Keratinocyte (primary cell): ENCODE measurements around the gene DNAJC17. TPM values are rescaled to one million over a fixed set of nuclear protein-coding genes. Genes with fewer than 3 reads are reported as not detected.

Experiments
- DNase-seq: peaks from one replicate; pipeline ENCODE4 v3.0.0-alpha.2; 2011; ENCODE audit warnings: low read depth, missing footprints, low spot score
- FAIRE-seq: peaks from 2 replicates; lab custom pipeline; 2011; peaks lifted over from hg19 to GRCh38; lab: Jason Lieb, UNC
- H2AFZ ChIP-seq: 2 replicates; pipeline ENCODE4 v1.6.0; 2012; ENCODE audit warnings: low read length, control low read depth, inconsistent platforms; ENCODE audit not compliant: control insufficient read depth
- H3K27ac ChIP-seq: 2 replicates; pipeline ENCODE4 v1.5.1; 2011; ENCODE audit warnings: low read length; ENCODE audit not compliant: control insufficient read depth, insufficient read depth
- H3K27me3 ChIP-seq: 3 replicates; pipeline ENCODE4 v1.6.0; 2011; ENCODE audit warnings: low read length; ENCODE audit not compliant: control insufficient read depth, insufficient read depth; ENCODE audit errors: extremely low read depth
- H3K36me3 ChIP-seq, 2 experiments: 2 replicates in 1 of 2; 3 replicates in 1 of 2; pipeline ENCODE4 v1.5.1; 2011; ENCODE audit warnings: low read length in 2 of 2, mild to moderate bottlenecking in 1 of 2; ENCODE audit not compliant: control insufficient read depth in 2 of 2, insufficient read depth in 2 of 2; ENCODE audit errors: extremely low read depth in 1 of 2
- H3K4me1 ChIP-seq: 3 replicates; pipeline ENCODE4 v1.5.1; 2011; ENCODE audit warnings: low read length; ENCODE audit not compliant: control insufficient read depth, insufficient read depth; ENCODE audit errors: extremely low read depth
- H3K4me2 ChIP-seq: 3 replicates; pipeline ENCODE4 v1.6.0; 2011; ENCODE audit warnings: low read depth, low read length; ENCODE audit not compliant: control insufficient read depth, insufficient read depth; ENCODE audit errors: extremely low read depth
- H3K4me3 ChIP-seq, 3 experiments: fragments of 200-600 bp in 1 of 3; sonication (generic) in 1 of 3; 2 replicates in 2 of 3; 3 replicates in 1 of 3; pipeline ENCODE4 v1.5.1; 2011 to 2016; ENCODE audit warnings: low read length in 3 of 3, mild to moderate bottlenecking in 3 of 3, control low read depth in 2 of 3, inconsistent platforms in 1 of 3, low read depth in 1 of 3, mixed read lengths in 1 of 3, mixed run types in 1 of 3, moderate library complexity in 1 of 3; ENCODE audit not compliant: control insufficient read depth in 2 of 3, insufficient read depth in 2 of 3; ENCODE audit errors: extremely low read depth in 1 of 3
- H3K79me2 ChIP-seq: 2 replicates; pipeline ENCODE4 v1.6.0; 2012; ENCODE audit warnings: low read length; ENCODE audit not compliant: control insufficient read depth, insufficient read depth
- H3K9ac ChIP-seq: 3 replicates; pipeline ENCODE4 v1.6.0; 2011; ENCODE audit warnings: low read length; ENCODE audit not compliant: control insufficient read depth, insufficient read depth; ENCODE audit errors: extremely low read depth
- H3K9me1 ChIP-seq: 3 replicates; pipeline ENCODE4 v1.6.0; 2011; ENCODE audit warnings: low read length; ENCODE audit not compliant: control insufficient read depth, insufficient read depth; ENCODE audit errors: extremely low read depth
- H3K9me3 ChIP-seq: 2 replicates; pipeline ENCODE4 v1.5.1; 2012; ENCODE audit warnings: low read depth, low read length; ENCODE audit not compliant: control insufficient read depth
- H4K20me1 ChIP-seq: 3 replicates; pipeline ENCODE4 v1.6.0; 2011; ENCODE audit warnings: low read length; ENCODE audit not compliant: control insufficient read depth, insufficient read depth; ENCODE audit errors: extremely low read depth
- EZH2 ChIP-seq: IDR thresholded peaks from one replicate; pipeline ENCODE4 v1.6.1; 2012; ENCODE audit warnings: inconsistent platforms, mild to moderate bottlenecking, low read length, moderate library complexity
- dilution Hi-C: fragments of 300-500 bp; cut with MboI; formaldehyde crosslinking; loops from one replicate; pipeline ENCODE4 v1.7.0; 2020; ENCODE audit warnings: low sequenced_read_pairs; ENCODE audit not compliant: extremely low pct_ligation_motif_present
- polyA plus RNA-seq, 5 experiments: library from polyadenylated mRNA; depleted of rRNA in 3 of 5; stranded (reverse) in 3 of 5; stranded (forward) in 1 of 5; unstranded in 1 of 5; fragments of >200 nt; gene quantifications; 1 replicate in 1 of 5; 2 replicates in 3 of 5; 3 replicates in 1 of 5; pipeline versions ENCODE4 v1.2.1 to v1.2.3, GENCODE V29; 2011 to 2012; ENCODE audit warnings: missing spikeins in 2 of 5, low read depth in 1 of 5, low replicate concordance in 1 of 5
- TF ChIP-seq, protein P1 (sequence below), 3 experiments: IDR thresholded peaks in 1 of 3; conservative IDR thresholded peaks in 1 of 3; optimal IDR thresholded peaks in 1 of 3; 2 replicates in 2 of 3; 3 replicates in 1 of 3; pipeline versions ENCODE3 to v1.5.1; 2011; ENCODE audit warnings: low read length in 3 of 3, mild to moderate bottlenecking in 3 of 3, moderate library complexity in 2 of 3, control low read depth in 1 of 3, inconsistent platforms in 1 of 3; ENCODE audit not compliant: insufficient read depth in 2 of 3; ENCODE audit errors: extremely low read depth in 1 of 3

Gene DNAJC17
- polyA plus RNA-seq, 1 donor (not counting 4 experiments of a cell fraction or from before 2014, with no cell fraction given), result 35.3 TPM

DNA sequence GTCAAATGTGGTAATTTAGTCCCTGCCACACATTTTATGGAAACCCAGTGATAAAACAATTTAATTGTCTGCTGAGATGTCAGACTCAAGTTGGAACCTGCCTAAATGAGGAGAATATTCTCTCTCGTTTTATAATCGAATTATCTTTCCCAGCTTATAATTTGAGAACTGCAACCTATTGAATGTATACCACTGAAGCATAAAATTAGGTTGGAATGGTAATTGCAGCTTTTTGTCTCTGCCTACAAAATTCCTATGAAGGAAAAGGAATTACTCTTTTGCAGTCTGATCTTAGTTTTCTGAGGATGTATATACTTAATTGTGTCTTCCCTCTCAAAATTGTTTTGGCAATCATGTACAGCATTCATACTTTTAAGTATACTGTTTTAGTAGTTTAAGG, 83.4 kb downstream of the DNAJC17 start:
- Histone ChIP-seq H3K79me2 (no peaks in the 10 kb centered on the region), H3K27me3 (no peaks in the 10 kb centered on the region), H3K4me1 (no peaks in the 10 kb centered on the region), H3K4me2 (no peak overlapping the region), H3K9me1 (no peaks in the 10 kb centered on the region), H4K20me1 (no peaks in the 10 kb centered on the region), H3K9me3 (no peaks in the 10 kb centered on the region), H3K27ac (no peak overlapping the region), H3K9ac (no peak overlapping the region), H3K36me3 (no peaks in the 10 kb centered on the region), H3K4me3 (no peak overlapping the region), H2AFZ (no peak overlapping the region)
- DNase-seq, result no peak
- TF ChIP-seq, protein P1, sequence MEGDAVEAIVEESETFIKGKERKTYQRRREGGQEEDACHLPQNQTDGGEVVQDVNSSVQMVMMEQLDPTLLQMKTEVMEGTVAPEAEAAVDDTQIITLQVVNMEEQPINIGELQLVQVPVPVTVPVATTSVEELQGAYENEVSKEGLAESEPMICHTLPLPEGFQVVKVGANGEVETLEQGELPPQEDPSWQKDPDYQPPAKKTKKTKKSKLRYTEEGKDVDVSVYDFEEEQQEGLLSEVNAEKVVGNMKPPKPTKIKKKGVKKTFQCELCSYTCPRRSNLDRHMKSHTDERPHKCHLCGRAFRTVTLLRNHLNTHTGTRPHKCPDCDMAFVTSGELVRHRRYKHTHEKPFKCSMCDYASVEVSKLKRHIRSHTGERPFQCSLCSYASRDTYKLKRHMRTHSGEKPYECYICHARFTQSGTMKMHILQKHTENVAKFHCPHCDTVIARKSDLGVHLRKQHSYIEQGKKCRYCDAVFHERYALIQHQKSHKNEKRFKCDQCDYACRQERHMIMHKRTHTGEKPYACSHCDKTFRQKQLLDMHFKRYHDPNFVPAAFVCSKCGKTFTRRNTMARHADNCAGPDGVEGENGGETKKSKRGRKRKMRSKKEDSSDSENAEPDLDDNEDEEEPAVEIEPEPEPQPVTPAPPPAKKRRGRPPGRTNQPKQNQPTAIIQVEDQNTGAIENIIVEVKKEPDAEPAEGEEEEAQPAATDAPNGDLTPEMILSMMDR (optimal IDR thresholded peaks at IDR 0.05 in 1 of 3, IDR thresholded peaks at IDR 0.05 in 1 of 3, conservative IDR thresholded peaks at IDR 0.05 in 1 of 3; ENCODE audit: extremely low read depth in 1 of 3, insufficient read depth in 2 of 3, low read length in 3 of 3), result no peak
- no peak for TF ChIP-seq EZH2
- FAIRE-seq, result no peak
- dilution Hi-C loops, result no loop called here

DNA sequence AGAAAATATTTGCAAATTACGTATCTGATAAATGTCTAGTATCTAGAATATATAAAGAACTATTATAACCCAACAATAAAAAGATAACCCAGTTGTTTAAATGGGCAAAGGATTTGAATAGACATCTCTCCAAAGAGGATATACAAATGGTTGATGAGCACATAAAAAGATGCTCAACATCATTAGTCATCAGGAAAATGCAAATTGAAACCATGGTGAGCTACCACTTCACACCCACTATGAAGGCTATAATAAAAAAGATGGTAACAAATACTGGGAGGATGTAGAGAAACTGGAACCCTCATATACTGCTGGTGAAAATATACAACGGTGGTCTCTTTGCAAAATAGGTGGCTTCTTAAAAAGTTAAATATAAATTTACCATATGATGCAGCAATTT, 84.3 kb downstream of the DNAJC17 start:
- H3K9me3 ChIP-seq, result no peaks in the 10 kb centered on the region
- no peak overlapping the region for H3K4me2 ChIP-seq
- H3K36me3 ChIP-seq, result peaks cover 0 to 4% of the 10 kb centered on the region in 2 experiments
- DNase-seq (no peak), FAIRE-seq (no peak)
- H3K79me2 ChIP-seq, result no peaks in the 10 kb centered on the region
- H3K4me3 ChIP-seq, result no peak overlapping the region
- dilution Hi-C loops, result no loop called here
- H3K4me1 ChIP-seq, result no peaks in the 10 kb centered on the region
- no peaks in the 10 kb centered on the region for H4K20me1 ChIP-seq
- no peak overlapping the region for H3K27ac ChIP-seq
- no peak overlapping the region for H3K9ac ChIP-seq
- TF ChIP-seq, protein P1 (optimal IDR thresholded peaks at IDR 0.05 in 1 of 3, IDR thresholded peaks at IDR 0.05 in 1 of 3, conservative IDR thresholded peaks at IDR 0.05 in 1 of 3; ENCODE audit: extremely low read depth in 1 of 3, insufficient read depth in 2 of 3, low read length in 3 of 3), result no peak
- TF ChIP-seq EZH2, result no peak
- no peaks in the 10 kb centered on the region for H3K9me1 ChIP-seq
- H2AFZ ChIP-seq, result no peak overlapping the region
- no peaks in the 10 kb centered on the region for H3K27me3 ChIP-seq
